ENCODE measurements around the gene ZMAT5. TPM values are rescaled to one million over a fixed set of nuclear protein-coding genes. Genes with fewer than 3 reads are reported as not detected.

Gene ZMAT5
- total RNA-seq, 1 experiment from 2014 or later = 16.0 TPM

GRCh38 chr22:29707471-29707870, 59.3 kb downstream of the ZMAT5 start:
- Histone ChIP-seq H3K79me2 (ENCODE audit: insufficient read depth, low read length) (no peaks in the 10 kb centered on the region), H3K9me3 (ENCODE audit: control insufficient read depth in 1 of 2, insufficient read depth in 1 of 2, low read depth in 1 of 2, low read length in 2 of 2) (no peaks in the 10 kb centered on the region), H2AFZ (ENCODE audit: low read depth, low read length, poor library complexity, severe bottlenecking) (no peak overlapping the region), H3K9me2 (ENCODE audit: insufficient read depth) (no peaks in the 10 kb centered on the region), H3K27ac (ENCODE audit: low read depth, low read length) (no peak overlapping the region), H4K20me1 (ENCODE audit: insufficient read depth) (no peaks in the 10 kb centered on the region), H3K36me3 (ENCODE audit: control insufficient read depth in 1 of 2, insufficient read depth in 2 of 2, low read length in 2 of 2) (no peaks in the 10 kb centered on the region), H3K9ac (ENCODE audit: low read length) (no peak overlapping the region), H3K4me2 (ENCODE audit: low read length) (no peak overlapping the region), H3K4me3 (replicated peaks in 1 of 2; ENCODE audit: low read depth in 1 of 2, low read length in 2 of 2) (no peak overlapping the region), H3K4me1 (ENCODE audit: control insufficient read depth in 1 of 2, insufficient read depth in 2 of 2, low read length in 2 of 2) (peaks cover 12 to 13% of the 10 kb centered on the region in 2 experiments), H3K27me3 (ENCODE audit: insufficient read depth, low read length) (no peaks in the 10 kb centered on the region)
- ChIA-PET POLR2A (no interaction called here), CTCF (no interaction called here), RAD21 (ENCODE audit: low non-redundant PET in 1 of 2, low total read pairs in 2 of 2, uncharacterized antibody in 2 of 2, unreplicated experiment in 2 of 2) (no interaction called here)
- DNase-seq (ENCODE audit: low read depth, low spot score) (no peak), ATAC-seq (no peak)
- no peak for TF ChIP-seq JUND (IDR thresholded peaks at IDR 0.05)
- TF ChIP-seq EGR1 (IDR thresholded peaks at IDR 0.05; ENCODE audit: low read depth) = no peak
- TF ChIP-seq RAD21 (IDR thresholded peaks at IDR 0.05; ENCODE audit: low read depth) = no peak
- TF ChIP-seq SP1 (IDR thresholded peaks at IDR 0.05; ENCODE audit: low read depth) = no peak
- TF ChIP-seq REST (IDR thresholded peaks at IDR 0.05; ENCODE audit: low read depth) = no peak
- TF ChIP-seq TCF7L2 (IDR thresholded peaks at IDR 0.05; ENCODE audit: borderline replicate concordance, extremely low read depth, insufficient read depth, insufficient read length) = no peak
- TF ChIP-seq POLR2A (IDR thresholded peaks at IDR 0.05; ENCODE audit: borderline replicate concordance, extremely low read depth, insufficient read depth, insufficient read length) = no peak
- no peak for TF ChIP-seq EZH2phosphoT487 (IDR thresholded peaks at IDR 0.05; ENCODE audit: borderline replicate concordance)
- no peak for TF ChIP-seq POLR2AphosphoS5 (IDR thresholded peaks at IDR 0.05; ENCODE audit: low read depth, low read length)
- TF ChIP-seq SRF (IDR thresholded peaks at IDR 0.05; ENCODE audit: low read depth) = no peak
- TF ChIP-seq CEBPB (IDR thresholded peaks at IDR 0.05; ENCODE audit: low read depth) = no peak
- no peak for TF ChIP-seq FOSL1 (IDR thresholded peaks at IDR 0.05; ENCODE audit: low read depth)
- TF ChIP-seq, protein P1, sequence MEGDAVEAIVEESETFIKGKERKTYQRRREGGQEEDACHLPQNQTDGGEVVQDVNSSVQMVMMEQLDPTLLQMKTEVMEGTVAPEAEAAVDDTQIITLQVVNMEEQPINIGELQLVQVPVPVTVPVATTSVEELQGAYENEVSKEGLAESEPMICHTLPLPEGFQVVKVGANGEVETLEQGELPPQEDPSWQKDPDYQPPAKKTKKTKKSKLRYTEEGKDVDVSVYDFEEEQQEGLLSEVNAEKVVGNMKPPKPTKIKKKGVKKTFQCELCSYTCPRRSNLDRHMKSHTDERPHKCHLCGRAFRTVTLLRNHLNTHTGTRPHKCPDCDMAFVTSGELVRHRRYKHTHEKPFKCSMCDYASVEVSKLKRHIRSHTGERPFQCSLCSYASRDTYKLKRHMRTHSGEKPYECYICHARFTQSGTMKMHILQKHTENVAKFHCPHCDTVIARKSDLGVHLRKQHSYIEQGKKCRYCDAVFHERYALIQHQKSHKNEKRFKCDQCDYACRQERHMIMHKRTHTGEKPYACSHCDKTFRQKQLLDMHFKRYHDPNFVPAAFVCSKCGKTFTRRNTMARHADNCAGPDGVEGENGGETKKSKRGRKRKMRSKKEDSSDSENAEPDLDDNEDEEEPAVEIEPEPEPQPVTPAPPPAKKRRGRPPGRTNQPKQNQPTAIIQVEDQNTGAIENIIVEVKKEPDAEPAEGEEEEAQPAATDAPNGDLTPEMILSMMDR (IDR thresholded peaks at IDR 0.05 in 2 of 3, conservative IDR thresholded peaks at IDR 0.05 in 1 of 3; ENCODE audit: borderline replicate concordance in 1 of 3, insufficient read depth in 1 of 3, low read depth in 2 of 3, low read length in 2 of 3) = no peak
- TF ChIP-seq SIN3A (IDR thresholded peaks at IDR 0.05; ENCODE audit: low read depth) = no peak
- no peak for TF ChIP-seq EZH2 (IDR thresholded peaks at IDR 0.05)
- TF ChIP-seq ZNF274 (IDR thresholded peaks at IDR 0.05; ENCODE audit: low read depth, low read length) = no peak
- no peak for TF ChIP-seq CBX3 (IDR thresholded peaks at IDR 0.05; ENCODE audit: low read depth)
- no peak for TF ChIP-seq MAX (IDR thresholded peaks at IDR 0.05)
- TF ChIP-seq ELF1 (IDR thresholded peaks at IDR 0.05; ENCODE audit: borderline replicate concordance, low read depth) = no peak
- TF ChIP-seq ATF3 (IDR thresholded peaks at IDR 0.05) = no peak
- BruUV-seq (replicated peaks) = no TSS peak
- intact Hi-C loops (cut with micrococcal nuclease) = no loop called here
